Neural progenitor cell (in vitro differentiated cells): ENCODE data around the gene FRMPD4. TPM values are rescaled to one million over a fixed set of nuclear protein-coding genes. Genes with fewer than 3 reads are reported as not detected.

Experiments
- DNase-seq: peaks from one replicate; pipeline ENCODE4 v3.0.0-alpha.2; 2016; ENCODE audit warnings: low spot score
- H2AFZ ChIP-seq: fragments of 200-600 bp; sonication (generic); replicated peaks from 2 replicates; pipeline ENCODE4 v1.6.1; 2016; ENCODE audit warnings: antibody characterized with exemption
- H3F3A ChIP-seq: fragments of 200-600 bp; sonication (generic); 2 replicates; pipeline ENCODE4 v1.6.1; 2016; ENCODE audit warnings: antibody characterized with exemption, low read depth
- H3K27ac ChIP-seq: fragments of 200-600 bp; sonication (generic); 2 replicates; pipeline ENCODE4 v1.5.1; 2016; ENCODE audit warnings: mild to moderate bottlenecking
- H3K27me3 ChIP-seq: fragments of 200-600 bp; sonication (generic); 2 replicates; pipeline ENCODE4 v1.6.1; 2016; ENCODE audit warnings: mild to moderate bottlenecking, moderate library complexity
- H3K36me3 ChIP-seq: fragments of 200-600 bp; sonication (generic); 2 replicates; pipeline ENCODE4 v1.5.1; 2016
- H3K4me1 ChIP-seq: fragments of 200-600 bp; sonication (generic); 2 replicates; pipeline ENCODE4 v1.6.1; 2016; ENCODE audit warnings: mixed run types
- H3K4me2 ChIP-seq: fragments of 200-600 bp; sonication (generic); 2 replicates; pipeline ENCODE4 v1.6.1; 2016
- H3K4me3 ChIP-seq: fragments of 200-600 bp; sonication (generic); 2 replicates; pipeline ENCODE4 v1.5.1; 2016
- H3K79me2 ChIP-seq: fragments of 200-600 bp; sonication (generic); 2 replicates; pipeline ENCODE4 v1.6.1; 2016; ENCODE audit warnings: low read depth
- H3K9ac ChIP-seq: fragments of 200-600 bp; sonication (generic); 2 replicates; pipeline ENCODE4 v1.6.1; 2016
- H3K9me3 ChIP-seq: fragments of 200-600 bp; sonication (generic); 2 replicates; pipeline ENCODE4 v1.5.1; 2016; ENCODE audit warnings: low read depth
- H4K20me1 ChIP-seq: fragments of 200-600 bp; sonication (generic); 2 replicates; pipeline ENCODE4 v1.6.1; 2016; ENCODE audit warnings: low read depth
- H3K27ac Mint-ChIP-seq: 3 replicates; pipeline ENCODE4 v1.8.0; 2021; ENCODE audit warnings: mixed read lengths
- H3K27me3 Mint-ChIP-seq: 2 replicates; pipeline ENCODE4 v1.8.0; 2022; ENCODE audit warnings: low read depth, mild to moderate bottlenecking, inconsistent platforms, moderate library complexity, mixed read lengths; ENCODE audit not compliant: insufficient read depth
- H3K36me3 Mint-ChIP-seq: 3 replicates; pipeline ENCODE4 v1.8.0; 2021; ENCODE audit warnings: mixed read lengths
- H3K4me1 Mint-ChIP-seq: 3 replicates; pipeline ENCODE4 v1.8.0; 2021; ENCODE audit warnings: mixed read lengths
- H3K4me3 Mint-ChIP-seq: 3 replicates; pipeline ENCODE4 v1.8.0; 2021; ENCODE audit warnings: mild to moderate bottlenecking, moderate library complexity, mixed read lengths
- H3K9me3 Mint-ChIP-seq: 3 replicates; pipeline ENCODE4 v1.8.0; 2020; ENCODE audit warnings: mixed read lengths
- EZH2 ChIP-seq: fragments of 200-600 bp; sonication (generic); IDR thresholded peaks from 2 replicates; pipeline ENCODE4 v1.6.1; 2017; ENCODE audit warnings: antibody characterized with exemption, mild to moderate bottlenecking, moderate library complexity
- EZH2phosphoT487 ChIP-seq: fragments of 200-600 bp; sonication (generic); IDR thresholded peaks from 2 replicates; pipeline ENCODE4 v1.6.1; 2017; ENCODE audit warnings: antibody characterized with exemption
- total RNA-seq: library from RNA; depleted of rRNA; stranded (reverse); fragments of >200 nt; gene quantifications from 2 replicates; pipeline ENCODE4 v1.2.3, GENCODE V29; 2015; ENCODE audit warnings: low replicate concordance
- TF ChIP-seq, protein P1 (sequence below): fragments of 200-600 bp; sonication (generic); IDR thresholded peaks from 2 replicates; pipeline ENCODE4 v1.5.1; 2017; ENCODE audit warnings: antibody characterized with exemption, mild to moderate bottlenecking

The FRMPD4 gene
- total RNA-seq, 1 donor from 2014 or later, result not detected

DNA sequence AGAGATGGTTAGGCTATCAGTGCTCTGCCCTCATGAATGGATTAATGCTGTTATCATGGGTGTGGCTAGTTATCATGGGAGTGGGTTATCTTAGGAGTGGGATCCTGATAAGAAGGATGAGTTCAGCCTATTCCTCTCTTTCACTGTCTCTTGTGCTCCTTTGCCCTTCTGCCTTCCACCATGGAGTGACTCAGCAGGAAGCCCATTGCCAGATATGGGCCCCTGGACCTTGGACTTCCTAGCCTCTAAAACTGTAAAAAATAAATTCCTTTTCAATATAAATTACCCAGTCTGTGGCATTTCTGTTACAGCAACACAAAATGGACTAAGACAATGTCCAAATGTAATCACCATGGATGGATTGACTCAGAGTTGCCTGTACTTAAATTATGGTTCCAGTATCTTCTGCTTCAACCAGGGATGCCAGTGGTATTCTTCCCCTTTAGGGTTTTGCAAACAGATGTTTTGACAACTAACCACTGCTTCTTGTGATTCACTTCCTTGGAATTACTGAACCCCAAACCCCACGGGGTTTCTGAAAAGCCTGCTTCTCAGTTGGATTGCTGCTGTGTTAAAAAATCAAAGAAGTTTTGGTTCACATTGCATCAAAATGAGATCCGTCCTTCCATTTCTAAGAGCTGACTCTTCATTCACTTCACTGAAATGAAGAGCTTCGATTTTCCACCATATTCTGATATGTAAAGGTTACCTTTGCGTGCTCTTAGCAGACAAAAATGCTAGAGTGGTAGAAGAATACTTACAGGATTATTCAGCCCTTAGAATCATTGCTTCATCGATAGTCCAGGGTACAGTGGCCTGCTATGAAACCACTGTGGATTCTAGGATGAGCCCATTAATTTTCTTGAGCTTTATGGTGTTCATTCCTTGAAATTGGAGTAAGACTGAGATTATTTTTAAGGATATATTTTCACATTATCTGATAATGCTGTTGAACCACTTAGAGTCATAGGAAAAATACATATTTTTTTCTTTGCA, 107.7 kb downstream of the FRMPD4 start:
- no peak overlapping the region for H2AFZ ChIP-seq
- H3K9ac ChIP-seq, result no peak overlapping the region
- no peaks in the 10 kb centered on the region for H3K36me3 ChIP-seq
- H3K4me1 ChIP-seq, result no peaks in the 10 kb centered on the region
- H3K27me3 ChIP-seq, result no peaks in the 10 kb centered on the region
- Mint-ChIP-seq H3K9me3 (no peaks in the 10 kb centered on the region), H3K36me3 (no peaks in the 10 kb centered on the region), H3K27ac (no peak overlapping the region), H3K4me3 (no peak overlapping the region), H3K4me1 (no peaks in the 10 kb centered on the region), H3K27me3 (no peaks in the 10 kb centered on the region)
- H3K79me2 ChIP-seq, result no peaks in the 10 kb centered on the region
- TF ChIP-seq, protein P1, sequence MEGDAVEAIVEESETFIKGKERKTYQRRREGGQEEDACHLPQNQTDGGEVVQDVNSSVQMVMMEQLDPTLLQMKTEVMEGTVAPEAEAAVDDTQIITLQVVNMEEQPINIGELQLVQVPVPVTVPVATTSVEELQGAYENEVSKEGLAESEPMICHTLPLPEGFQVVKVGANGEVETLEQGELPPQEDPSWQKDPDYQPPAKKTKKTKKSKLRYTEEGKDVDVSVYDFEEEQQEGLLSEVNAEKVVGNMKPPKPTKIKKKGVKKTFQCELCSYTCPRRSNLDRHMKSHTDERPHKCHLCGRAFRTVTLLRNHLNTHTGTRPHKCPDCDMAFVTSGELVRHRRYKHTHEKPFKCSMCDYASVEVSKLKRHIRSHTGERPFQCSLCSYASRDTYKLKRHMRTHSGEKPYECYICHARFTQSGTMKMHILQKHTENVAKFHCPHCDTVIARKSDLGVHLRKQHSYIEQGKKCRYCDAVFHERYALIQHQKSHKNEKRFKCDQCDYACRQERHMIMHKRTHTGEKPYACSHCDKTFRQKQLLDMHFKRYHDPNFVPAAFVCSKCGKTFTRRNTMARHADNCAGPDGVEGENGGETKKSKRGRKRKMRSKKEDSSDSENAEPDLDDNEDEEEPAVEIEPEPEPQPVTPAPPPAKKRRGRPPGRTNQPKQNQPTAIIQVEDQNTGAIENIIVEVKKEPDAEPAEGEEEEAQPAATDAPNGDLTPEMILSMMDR, result no peak
- TF ChIP-seq EZH2 (no peak), EZH2phosphoT487 (no peak)
- H3F3A ChIP-seq, result no peaks in the 10 kb centered on the region
- peaks cover 3% of the 10 kb centered on the region for H3K9me3 ChIP-seq
- H3K4me2 ChIP-seq, result no peak overlapping the region
- no peaks in the 10 kb centered on the region for H4K20me1 ChIP-seq
- H3K27ac ChIP-seq, result no peak overlapping the region
- H3K4me3 ChIP-seq, result no peak overlapping the region
- DNase-seq, result no peak

DNA sequence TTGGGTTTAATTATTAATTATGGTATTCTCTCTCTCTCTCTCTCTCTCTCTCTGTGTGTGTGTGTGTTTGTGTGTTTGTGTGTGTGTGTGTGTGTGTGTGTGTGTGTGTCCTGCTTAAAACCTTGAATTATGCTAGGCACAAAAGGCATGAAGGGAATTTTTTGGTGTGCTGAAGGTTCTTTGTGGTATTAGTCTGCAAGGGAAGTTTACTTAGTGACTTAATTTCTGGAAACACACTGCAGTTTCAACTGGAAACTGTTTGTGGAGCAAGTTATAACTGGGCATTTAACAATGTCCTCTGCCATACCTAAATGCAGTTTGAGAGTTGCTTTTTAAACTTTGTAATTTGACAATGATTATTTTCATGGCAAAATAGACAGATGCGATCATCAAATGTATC, 111.7 kb downstream of the FRMPD4 start:
- H3K4me1 ChIP-seq, result no peaks in the 10 kb centered on the region
- H3K4me2 ChIP-seq, result no peak overlapping the region
- no peaks in the 10 kb centered on the region for H3F3A ChIP-seq
- TF ChIP-seq EZH2phosphoT487 (no peak), EZH2 (no peak)
- TF ChIP-seq, protein P1, result no peak
- H3K27ac Mint-ChIP-seq, result no peak overlapping the region
- no peak overlapping the region for H3K9ac ChIP-seq
- H3K27me3 Mint-ChIP-seq, result no peaks in the 10 kb centered on the region
- H3K27ac ChIP-seq, result no peak overlapping the region
- no peaks in the 10 kb centered on the region for H3K36me3 ChIP-seq
- no peaks in the 10 kb centered on the region for H3K9me3 Mint-ChIP-seq
- H3K4me3 Mint-ChIP-seq, result no peak overlapping the region
- H3K4me1 Mint-ChIP-seq, result no peaks in the 10 kb centered on the region
- no peak overlapping the region for H2AFZ ChIP-seq
- no peak overlapping the region for H3K4me3 ChIP-seq
- peaks cover 7% of the 10 kb centered on the region for H3K9me3 ChIP-seq
- no peak for DNase-seq
- no peaks in the 10 kb centered on the region for H4K20me1 ChIP-seq
- H3K79me2 ChIP-seq, result no peaks in the 10 kb centered on the region
- no peaks in the 10 kb centered on the region for H3K36me3 Mint-ChIP-seq
- H3K27me3 ChIP-seq, result no peaks in the 10 kb centered on the region

DNA sequence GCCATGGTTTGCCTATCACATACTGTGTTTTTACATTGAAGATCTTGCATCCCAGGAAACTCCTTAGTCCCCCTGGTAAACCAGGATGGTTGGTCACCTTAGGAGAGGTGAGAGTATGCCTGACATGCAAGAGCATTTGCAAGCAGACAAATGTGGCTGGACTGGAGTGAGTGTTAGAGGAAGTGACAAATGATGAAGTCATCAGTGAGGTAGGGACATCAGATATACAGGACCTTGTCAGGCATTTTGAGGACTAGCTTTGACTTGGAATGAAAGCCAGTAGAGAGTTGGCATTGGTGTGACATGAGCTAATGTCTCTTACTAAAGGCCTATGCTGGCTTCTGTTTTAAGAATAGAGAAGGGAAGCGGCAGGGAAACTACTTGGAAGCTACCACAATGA, 124.9 kb downstream of the FRMPD4 start:
- Mint-ChIP-seq H3K27ac (no peak overlapping the region), H3K4me1 (no peaks in the 10 kb centered on the region), H3K4me3 (no peak overlapping the region), H3K36me3 (no peaks in the 10 kb centered on the region), H3K27me3 (no peaks in the 10 kb centered on the region), H3K9me3 (peaks cover 2% of the 10 kb centered on the region)
- DNase-seq, result no peak
- Histone ChIP-seq H3K27ac (no peak overlapping the region), H3K9me3 (no peaks in the 10 kb centered on the region), H2AFZ (no peak overlapping the region), H3K4me3 (no peak overlapping the region), H4K20me1 (no peaks in the 10 kb centered on the region), H3K36me3 (no peaks in the 10 kb centered on the region), H3K4me1 (no peaks in the 10 kb centered on the region), H3F3A (no peaks in the 10 kb centered on the region), H3K4me2 (no peak overlapping the region), H3K9ac (no peak overlapping the region), H3K27me3 (no peaks in the 10 kb centered on the region), H3K79me2 (no peaks in the 10 kb centered on the region)
- TF ChIP-seq, protein P1, result no peak
- no peak for TF ChIP-seq EZH2phosphoT487
